Endometrial microvascular endothelial cells (primary cell): ENCODE results near the gene TUSC1. TPM values are rescaled to one million over a fixed set of nuclear protein-coding genes. Genes with fewer than 3 reads are reported as not detected.

Experiments
- in situ Hi-C: cut with HindIII; loops from 2 replicates; pipeline ENCODE4 v1.10.0; 2017; ENCODE audit warnings: low sequenced_read_pairs, low pct_unique_long_range_greater_than_20kb; ENCODE audit errors: inconsistent ontology term
- total RNA-seq: library from RNA; depleted of rRNA; stranded (reverse); fragments of >200 nt; gene quantifications from one replicate; pipeline ENCODE4 v1.2.3, GENCODE V29; 2015; ENCODE audit errors: inconsistent ontology term

Gene TUSC1
- total RNA-seq, 1 donor from 2014 or later = 18.5 TPM

GRCh38 chr9:25636026-25636425 is 42.2 kb downstream of the TUSC1 start:
- in situ Hi-C loops = no loop called here

- in situ Hi-C loops = no loop called here
These were observed 49.0 kb downstream of the TUSC1 start for GRCh38 chr9:25629231-25629630.
